GM18907 (cell line): Measurements from ENCODE around the gene TRMT1L.
"Not testable (repeated sequence)": the region's sequence is repeated elsewhere in the genome, so short reads cannot be mapped to it uniquely, and the experiment has no call there.

ENCODE experiments used
- ATAC-seq: cut with Tn5 transposase; IDR thresholded peaks from one replicate; pipeline ENCODE4 v1.9.1; 2021; ENCODE audit warnings: mild to moderate bottlenecking, moderate library complexity; ENCODE audit not compliant: unreplicated experiment

The TRMT1L gene

GRCh38 chr1:185156854-185157598 is at the start of gene TRMT1L, which contains the start of gene SWT1:
TSS of gene TRMT1L (minus strand) at chr1:185156953. CDS start at chr1:185156712, 241 bp downstream.
TSS of gene SWT1 (plus strand) at chr1:185157167. CDS start at chr1:185160842, 3,675 bp downstream.
- peak; percentile 96 for ATAC-seq

GRCh38 chr1:185200889-185201288 is 44.1 kb upstream of the TRMT1L start:
- ATAC-seq: no peak

- not testable (repeated sequence) for ATAC-seq
Observed at GRCh38 chr1:185198712-185199111, 42.0 kb upstream of the TRMT1L start.

- no peak for ATAC-seq
Observed at GRCh38 chr1:185193756-185194155, 37.0 kb upstream of the TRMT1L start.

GRCh38 chr1:185170291-185170848 is 13.6 kb upstream of the TRMT1L start:
- ATAC-seq: peak; percentile 94

GRCh38 chr1:185166106-185166505 is 9.4 kb upstream of the TRMT1L start:
- ATAC-seq: no peak

GRCh38 chr1:185162491-185162890 is 5.7 kb upstream of the TRMT1L start:
- ATAC-seq: no peak

GRCh38 chr1:185159966-185160365 is 3.2 kb upstream of the TRMT1L start:
- ATAC-seq: no peak

- no peak for ATAC-seq
Observed at GRCh38 chr1:185158800-185159199, 2.0 kb upstream of the TRMT1L start.

- ATAC-seq: no peak
Observed at GRCh38 chr1:185157599-185158412, 1.1 kb upstream of the TRMT1L start.

- ATAC-seq: peak; percentile 38
Observed at GRCh38 chr1:185156288-185156853, 382 bp downstream of the TRMT1L start.

- ATAC-seq: no peak
Observed at GRCh38 chr1:185155600-185156287, 1.0 kb downstream of the TRMT1L start.

GRCh38 chr1:185154912-185155513 is 1.7 kb downstream of the TRMT1L start:
- ATAC-seq: no peak

- no peak for ATAC-seq
Observed at GRCh38 chr1:185152187-185152767, 4.5 kb downstream of the TRMT1L start.

- no peak for ATAC-seq
Observed at GRCh38 chr1:185151215-185151614, 5.5 kb downstream of the TRMT1L start.

- ATAC-seq: no peak
Observed at GRCh38 chr1:185144233-185144632, 12.5 kb downstream of the TRMT1L start.

GRCh38 chr1:185139246-185139645 is 17.5 kb downstream of the TRMT1L start:
- no peak for ATAC-seq

- no peak for ATAC-seq
Observed at GRCh38 chr1:185137896-185138545, 18.7 kb downstream of the TRMT1L start.

GRCh38 chr1:185132534-185132933 is 24.2 kb downstream of the TRMT1L start:
- no peak for ATAC-seq
